Transverse colon (tissue), 4 donors: ENCODE results near the gene RFC2. TPM values are rescaled to one million over a fixed set of nuclear protein-coding genes. Genes with fewer than 3 reads are reported as not detected.
A peak's percentile ranks its signal among the peaks of the same experiment; 100 is the strongest.

Experiments
- DNase-seq: peaks from one replicate; pipeline ENCODE4 v3.0.0-alpha.2; 2019
- H3K27ac ChIP-seq, 4 donors: fragments of 200-600 bp; sonication (generic); 2 replicates each; pipeline ENCODE4 v1.5.1; 2016 to 2018; ENCODE audit warnings: inconsistent platforms in 4 of 4
- H3K27me3 ChIP-seq: fragments of 200-600 bp; sonication (generic); 2 replicates; pipeline ENCODE4 v1.5.1; 2017; ENCODE audit warnings: inconsistent platforms
- H3K36me3 ChIP-seq, 4 donors: fragments of 200-600 bp; sonication (generic); 2 replicates each; pipeline ENCODE4 v1.5.1; 2017 to 2019; ENCODE audit warnings: inconsistent platforms in 4 of 4
- H3K4me1 ChIP-seq, 4 donors: fragments of 200-600 bp; sonication (generic); 2 replicates each; pipeline ENCODE4 v1.5.1; 2017 to 2020; ENCODE audit warnings: inconsistent platforms in 4 of 4
- H3K4me3 ChIP-seq, 4 donors: fragments of 200-600 bp; sonication (generic); 1 replicate in 1 of 4; 2 replicates in 3 of 4; pipeline versions ENCODE4 v1.5.1 to v1.6.1; 2017 to 2019; ENCODE audit warnings: inconsistent platforms in 4 of 4
- H3K9me3 ChIP-seq, 2 donors: fragments of 200-600 bp; sonication (generic); 2 replicates each; pipeline ENCODE4 v1.5.1; 2017 to 2019; ENCODE audit warnings: inconsistent platforms in 2 of 2
- CTCF ChIP-seq, 5 experiments: fragments of 200-600 bp in 3 of 5; fragments of 450-650 bp in 2 of 5; sonication (generic) in 3 of 5; IDR thresholded peaks; 1 replicate in 2 of 5; 2 replicates in 3 of 5; pipeline ENCODE4 v1.5.1; 2016 to 2017; ENCODE audit warnings: antibody characterized with exemption in 5 of 5, inconsistent platforms in 3 of 5, mild to moderate bottlenecking in 2 of 5, moderate library complexity in 1 of 5
- EP300 ChIP-seq: sonication (generic); formaldehyde crosslinking; IDR thresholded peaks from one replicate; pipeline ENCODE4 v1.6.1; 2017; ENCODE audit warnings: antibody characterized with exemption, low read depth
- POLR2A ChIP-seq: fragments of 450-650 bp; IDR thresholded peaks from one replicate; pipeline ENCODE4 v1.6.1; 2016; ENCODE audit warnings: antibody characterized with exemption, mild to moderate bottlenecking, moderate library complexity
- POLR2AphosphoS5 ChIP-seq, 3 donors: sonication (generic); formaldehyde crosslinking; IDR thresholded peaks; one replicate each; pipeline ENCODE4 v1.6.1; 2016; ENCODE audit warnings: antibody characterized with exemption in 3 of 3
- WGBS, 2 donors: methylation state at CpG; one replicate each; pipeline ENCODE4 v1.1.5; 2018; ENCODE audit warnings: low coverage in 1 of 2; 5-methylcytosine and 5-hydroxymethylcytosine counted together
- in situ Hi-C, 4 donors: fragments of 200-750 bp; cut with MboI; loops; one replicate each; pipeline versions ENCODE4 v1.15.0 to v1.15.1; 2017; ENCODE audit warnings: low sequenced_read_pairs in 3 of 4, low pct_ligation_motif_present in 1 of 4, low pct_unique_long_range_greater_than_20kb in 1 of 4
- intact Hi-C: fragments of 100-400 bp; cut with DNase I; formaldehyde crosslinking; loops from one replicate; pipeline ENCODE4 v1.15.1; 2023; ENCODE audit warnings: low total_unique reads
- total RNA-seq, 4 donors: library from RNA; depleted of rRNA; stranded (reverse); fragments of >200 nt; gene quantifications; one replicate each; pipeline ENCODE4 v1.1.0, GENCODE V29; 2016

Gene RFC2
- total RNA-seq, 4 donors from 2014 or later: 6.7 to 17.3 (median 9.3) TPM

GRCh38 chr7:74280985-74281384 lies 26.8 kb upstream of the RFC2 start:
- TF ChIP-seq POLR2A (no peak), EP300 (no peak), CTCF (IDR thresholded peaks at IDR 0.05) (no peak), POLR2AphosphoS5 (IDR thresholded peaks at IDR 0.05) (no peak)
- Histone ChIP-seq H3K4me3 (no peak overlapping the region), H3K9me3 (no peaks in the 10 kb centered on the region), H3K27me3 (no peaks in the 10 kb centered on the region), H3K36me3 (no peaks in the 10 kb centered on the region), H3K4me1 (peaks cover 15 to 43% (median 34%) of the 10 kb centered on the region in 4 donors), H3K27ac (peak overlapping the region in 2 of 4 donors; percentile 71 to 78)
- in situ Hi-C loops (no loop called here), intact Hi-C loops (no loop called here)
- 90 to 93% methylated on average over 3 to 8 of the region's 8 CpGs for WGBS, 2 donors
- no peak for DNase-seq

- H3K27me3 ChIP-seq: no peaks in the 10 kb centered on the region
- in situ Hi-C loops (no loop called here), intact Hi-C loops (no loop called here)
These were observed 23.4 kb upstream of the RFC2 start for GRCh38 chr7:74277636-74278035.

GRCh38 chr7:74275401-74275881 lies 21.2 kb upstream of the RFC2 start:
- WGBS, 2 donors: 70% methylated on average over 6 of the region's 6 CpGs; no CpG with 5 or more reads in 1 of the 2 donors
- in situ Hi-C loops: no loop called here
- Histone ChIP-seq H3K36me3 (no peaks in the 10 kb centered on the region), H3K4me3 (no peak overlapping the region), H3K4me1 (peaks cover 14 to 46% (median 20%) of the 10 kb centered on the region in 4 donors), H3K9me3 (no peaks in the 10 kb centered on the region), H3K27me3 (no peaks in the 10 kb centered on the region), H3K27ac (no peak overlapping the region)
- intact Hi-C loops: no loop called here
- TF ChIP-seq EP300 (no peak), POLR2A (no peak), CTCF (IDR thresholded peaks at IDR 0.05) (peak; percentile 37 to 73 (median 57))
- DNase-seq: no peak

More at GRCh38 chr7:74277636-74278035, 23.4 kb upstream of the RFC2 start:
- Histone ChIP-seq H3K9me3 (no peaks in the 10 kb centered on the region), H3K36me3 (no peaks in the 10 kb centered on the region), H3K4me3 (no peak overlapping the region), H3K4me1 (peaks cover 10 to 28% (median 15%) of the 10 kb centered on the region in 4 donors), H3K27ac (no peak overlapping the region)
- DNase-seq: no peak
- TF ChIP-seq POLR2A: no peak
- no peak for TF ChIP-seq EP300
- no peak for TF ChIP-seq CTCF (IDR thresholded peaks at IDR 0.05)
- no peak for TF ChIP-seq POLR2AphosphoS5 (IDR thresholded peaks at IDR 0.05)
- 95% methylated on average over 4 of the region's 4 CpGs; no CpG with 5 or more reads in 1 of the 2 donors for WGBS, 2 donors

GRCh38 chr7:74272305-74273038 lies 18.3 kb upstream of the RFC2 start:
- in situ Hi-C loops (no loop called here), intact Hi-C loops (no loop called here)
- Histone ChIP-seq H3K36me3 (no peaks in the 10 kb centered on the region), H3K27me3 (no peaks in the 10 kb centered on the region), H3K4me3 (no peak overlapping the region), H3K9me3 (no peaks in the 10 kb centered on the region), H3K4me1 (peaks cover 3 to 40% (median 14%) of the 10 kb centered on the region in 4 donors), H3K27ac (peak overlapping the region; percentile 68 to 81 (median 80))
- DNase-seq: peak; percentile 69
- TF ChIP-seq POLR2A (no peak), CTCF (IDR thresholded peaks at IDR 0.05) (no peak), POLR2AphosphoS5 (IDR thresholded peaks at IDR 0.05) (peak in 2 of 3 donors; percentile 51 to 54)
- 41 to 54% methylated on average over 3 to 10 of the region's 10 CpGs for WGBS, 2 donors
